ENCODE data around the gene AMIGO2. TPM values are rescaled to one million over a fixed set of nuclear protein-coding genes. Genes with fewer than 3 reads are reported as not detected.
"Not testable (repeated sequence)": the region's sequence is repeated elsewhere in the genome, so short reads cannot be mapped to it uniquely, and the experiment has no call there.

The AMIGO2 gene
- total RNA-seq, 4 donors from 2014 or later: 1.4 to 2.7 (median 2.3) TPM

- Histone ChIP-seq H3K27me3 (no peaks in the 10 kb centered on the region), H3K4me1 (peaks cover 3% of the 10 kb centered on the region), H3K27ac (no peak overlapping the region), H3K9me3 (no peaks in the 10 kb centered on the region), H3K4me3 (no peak overlapping the region), H3K36me3 (no peaks in the 10 kb centered on the region)
- TF ChIP-seq EP300 (IDR thresholded peaks at IDR 0.05) (no peak), POLR2AphosphoS5 (IDR thresholded peaks at IDR 0.05) (no peak)
- 41% methylated on average over 6 of the region's 6 CpGs for WGBS
- DNase-seq (ENCODE audit: low spot score in 2 of 2): no peak
These were observed 13.3 kb downstream of the AMIGO2 start for GRCh38 chr12:47066278-47067025.

GRCh38 chr12:47065546-47065945 is 14.2 kb downstream of the AMIGO2 start:
- DNase-seq (ENCODE audit: low spot score in 2 of 2): no peak
- Histone ChIP-seq H3K27ac (no peak overlapping the region), H3K4me1 (peaks cover 3% of the 10 kb centered on the region), H3K27me3 (no peaks in the 10 kb centered on the region), H3K4me3 (no peak overlapping the region), H3K36me3 (no peaks in the 10 kb centered on the region), H3K9me3 (no peaks in the 10 kb centered on the region)
- WGBS: 69% methylated on average over 1 of the region's 1 CpG
- TF ChIP-seq POLR2AphosphoS5 (IDR thresholded peaks at IDR 0.05): no peak
- TF ChIP-seq EP300 (IDR thresholded peaks at IDR 0.05): no peak
- TF ChIP-seq POLR2A (IDR thresholded peaks at IDR 0.05): no peak

- H3K27me3 ChIP-seq; H3K4me3 ChIP-seq; H3K4me1 ChIP-seq; H3K27ac ChIP-seq; DNase-seq (ENCODE audit: low spot score in 2 of 2); H3K9me3 ChIP-seq; H3K36me3 ChIP-seq: not testable (repeated sequence)
- WGBS: 93% methylated on average over 2 of the region's 2 CpGs
These were observed 21.1 kb downstream of the AMIGO2 start for GRCh38 chr12:47058640-47059039.

GRCh38 chr12:47056944-47057343 is 22.8 kb downstream of the AMIGO2 start:
- H3K27me3 ChIP-seq; H3K9me3 ChIP-seq; H3K27ac ChIP-seq; DNase-seq (ENCODE audit: low spot score in 2 of 2); H3K4me3 ChIP-seq; H3K36me3 ChIP-seq; H3K4me1 ChIP-seq: not testable (repeated sequence)
- WGBS: 93% methylated on average over 12 of the region's 12 CpGs

GRCh38 chr12:47055856-47056255 is 23.9 kb downstream of the AMIGO2 start:
- not testable (repeated sequence) for H3K4me3 ChIP-seq; H3K27ac ChIP-seq; DNase-seq (ENCODE audit: low spot score in 2 of 2); H3K9me3 ChIP-seq; H3K27me3 ChIP-seq; H3K4me1 ChIP-seq; H3K36me3 ChIP-seq
- WGBS: 64% methylated on average over 3 of the region's 3 CpGs

GRCh38 chr12:47054659-47055058 is 25.1 kb downstream of the AMIGO2 start:
- H3K27me3 ChIP-seq: no peaks in the 10 kb centered on the region
- no peak overlapping the region for H3K4me3 ChIP-seq
- TF ChIP-seq POLR2AphosphoS5 (IDR thresholded peaks at IDR 0.05): no peak
- TF ChIP-seq EP300 (IDR thresholded peaks at IDR 0.05): no peak
- no peak for TF ChIP-seq POLR2A (IDR thresholded peaks at IDR 0.05)
- no peak for TF ChIP-seq CTCF (IDR thresholded peaks at IDR 0.05)
- H3K9me3 ChIP-seq: peaks cover 7% of the 10 kb centered on the region
- no peaks in the 10 kb centered on the region for H3K36me3 ChIP-seq
- no peak overlapping the region for H3K27ac ChIP-seq
- no peak for DNase-seq (ENCODE audit: low spot score in 2 of 2)
- 80% methylated on average over 4 of the region's 4 CpGs for WGBS
- no peaks in the 10 kb centered on the region for H3K4me1 ChIP-seq

- no peak overlapping the region for H3K27ac ChIP-seq
- peaks cover 7% of the 10 kb centered on the region for H3K9me3 ChIP-seq
- TF ChIP-seq POLR2AphosphoS5 (IDR thresholded peaks at IDR 0.05) (no peak), EP300 (IDR thresholded peaks at IDR 0.05) (no peak), POLR2A (IDR thresholded peaks at IDR 0.05) (no peak), CTCF (IDR thresholded peaks at IDR 0.05) (no peak)
- no peaks in the 10 kb centered on the region for H3K27me3 ChIP-seq
- H3K4me3 ChIP-seq: no peak overlapping the region
- H3K36me3 ChIP-seq: no peaks in the 10 kb centered on the region
- no peaks in the 10 kb centered on the region for H3K4me1 ChIP-seq
- DNase-seq (ENCODE audit: low spot score in 2 of 2): no peak
These were observed 25.8 kb downstream of the AMIGO2 start for GRCh38 chr12:47053961-47054360.

- no peak for DNase-seq (ENCODE audit: low spot score in 2 of 2)
- peaks cover 7% of the 10 kb centered on the region for H3K9me3 ChIP-seq
- no peak overlapping the region for H3K27ac ChIP-seq
- H3K36me3 ChIP-seq: no peaks in the 10 kb centered on the region
- no peak overlapping the region for H3K4me3 ChIP-seq
- H3K4me1 ChIP-seq: no peaks in the 10 kb centered on the region
- TF ChIP-seq CTCF (IDR thresholded peaks at IDR 0.05): no peak
- no peak for TF ChIP-seq EP300 (IDR thresholded peaks at IDR 0.05)
- TF ChIP-seq POLR2AphosphoS5 (IDR thresholded peaks at IDR 0.05): no peak
- no peak for TF ChIP-seq POLR2A (IDR thresholded peaks at IDR 0.05)
- H3K27me3 ChIP-seq: no peaks in the 10 kb centered on the region
- 88% methylated on average over 2 of the region's 2 CpGs for WGBS
These were observed 27.5 kb downstream of the AMIGO2 start for GRCh38 chr12:47052274-47052673.

- H3K4me3 ChIP-seq; H3K4me1 ChIP-seq; DNase-seq (ENCODE audit: low spot score in 2 of 2); H3K27me3 ChIP-seq; H3K9me3 ChIP-seq; H3K36me3 ChIP-seq; H3K27ac ChIP-seq: not testable (repeated sequence)
- WGBS: 90% methylated on average over 3 of the region's 3 CpGs
These were observed 28.5 kb downstream of the AMIGO2 start for GRCh38 chr12:47051291-47051690.

Data from suprapubic skin (tissue), 4 donors.